ENCODE results near the gene MICA.
A peak's percentile ranks its signal among the peaks of the same experiment; 100 is the strongest.
"Not testable (repeated sequence)": the region's sequence is repeated elsewhere in the genome, so short reads cannot be mapped to it uniquely, and the experiment has no call there.

MICA gene

DNA sequence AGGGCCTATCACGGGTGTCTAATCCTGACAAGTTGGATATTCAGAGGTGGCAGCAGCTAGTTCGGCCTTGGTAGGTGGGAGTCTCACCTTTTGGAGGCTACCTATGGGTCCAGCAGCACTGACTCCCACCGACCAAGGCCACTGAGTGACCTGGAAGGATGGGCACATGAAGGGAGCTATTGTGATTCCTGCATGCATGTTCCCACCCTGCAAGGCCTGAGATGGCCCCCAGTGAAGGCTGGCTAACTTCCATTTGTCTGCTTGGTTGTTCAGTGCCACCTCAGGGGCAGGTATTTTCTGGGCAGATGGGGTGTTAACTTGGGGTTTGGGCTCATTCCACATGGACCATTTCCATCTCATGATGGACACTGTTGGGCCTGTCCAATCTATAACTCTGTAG, 18.4 kb upstream of the MICA start:
- no peak for DNase-seq

DNA sequence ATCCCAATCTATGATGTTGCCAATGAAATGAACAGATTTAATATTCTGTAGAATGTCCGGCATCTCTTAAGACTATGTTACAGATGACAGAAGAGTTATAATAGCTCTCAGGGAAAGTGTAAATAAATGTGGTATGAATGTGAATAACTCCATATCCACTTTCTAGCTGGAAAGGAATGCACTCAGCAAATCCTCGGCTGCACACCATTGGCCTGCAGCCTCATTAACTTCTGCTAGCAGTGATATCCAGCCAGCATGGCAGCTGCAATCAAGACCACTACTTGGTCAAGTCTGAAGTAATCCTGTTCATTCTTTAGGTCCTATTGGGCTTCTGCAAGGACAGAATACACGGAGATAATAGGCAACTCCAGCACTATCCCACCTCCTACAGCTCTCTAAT, 17.3 kb upstream of the MICA start:
- DNase-seq: no peak

DNA sequence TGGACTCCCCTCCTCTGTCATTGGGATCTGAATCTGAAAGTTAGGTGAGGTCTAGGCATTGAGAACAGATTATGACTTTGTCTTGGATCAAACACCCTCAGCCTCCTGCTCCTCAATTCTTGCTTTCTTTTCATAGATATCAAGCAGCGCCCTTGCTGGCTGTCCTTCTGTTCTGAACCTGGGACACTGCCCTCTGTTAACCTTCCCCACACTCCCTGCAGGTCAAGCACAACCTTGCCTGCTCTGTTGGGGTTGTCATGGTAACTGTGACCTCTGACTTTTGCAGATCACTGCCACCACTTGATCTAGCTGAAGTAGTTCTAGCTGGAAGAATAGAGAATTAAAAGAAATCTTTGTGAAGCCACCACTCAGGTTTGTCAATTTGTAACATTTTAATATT, 16.4 kb upstream of the MICA start:
- no peak for DNase-seq

DNA sequence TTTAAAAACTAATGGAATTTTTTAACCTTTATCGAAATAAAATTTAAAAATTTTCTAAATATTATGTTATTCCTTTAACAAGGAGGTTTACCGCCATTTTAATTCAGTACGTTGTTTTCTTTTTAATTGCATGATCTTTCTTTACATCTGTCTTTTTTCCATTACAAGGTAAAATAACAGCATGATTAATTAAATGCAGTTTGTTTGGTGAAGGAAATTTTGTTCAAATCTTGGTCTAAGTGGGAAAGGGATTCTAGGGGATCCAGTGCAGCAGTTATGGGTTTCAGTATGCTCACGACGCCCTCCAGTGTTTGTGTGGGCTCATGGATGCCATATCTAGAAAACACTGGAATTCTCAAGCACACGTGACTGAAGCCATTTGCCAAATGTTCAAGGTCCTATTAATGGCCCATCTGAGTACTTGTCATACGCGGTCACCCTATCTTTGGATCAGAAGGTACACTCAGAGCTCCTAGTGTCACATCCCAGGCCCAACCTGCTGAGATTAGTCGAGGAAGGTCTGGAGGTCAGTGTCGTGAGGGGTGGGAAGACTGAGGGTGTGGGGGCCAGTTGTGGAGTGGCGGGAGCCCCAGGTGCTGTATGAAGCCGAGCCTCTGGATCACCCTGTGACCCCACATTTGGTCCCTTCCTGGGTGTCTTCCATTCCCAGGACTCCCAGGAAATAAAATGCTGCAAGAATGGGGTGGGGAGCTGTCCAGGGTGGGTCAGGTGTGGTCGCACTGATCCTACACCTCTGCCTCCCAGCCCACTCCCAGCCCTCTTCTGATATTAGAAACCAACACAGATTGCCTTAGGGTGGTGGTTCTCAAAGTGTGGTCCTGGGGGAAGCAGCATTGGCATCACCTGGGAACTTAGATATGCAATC, 14.2 kb upstream of the MICA start:
- DNase-seq: not testable (repeated sequence)

DNA sequence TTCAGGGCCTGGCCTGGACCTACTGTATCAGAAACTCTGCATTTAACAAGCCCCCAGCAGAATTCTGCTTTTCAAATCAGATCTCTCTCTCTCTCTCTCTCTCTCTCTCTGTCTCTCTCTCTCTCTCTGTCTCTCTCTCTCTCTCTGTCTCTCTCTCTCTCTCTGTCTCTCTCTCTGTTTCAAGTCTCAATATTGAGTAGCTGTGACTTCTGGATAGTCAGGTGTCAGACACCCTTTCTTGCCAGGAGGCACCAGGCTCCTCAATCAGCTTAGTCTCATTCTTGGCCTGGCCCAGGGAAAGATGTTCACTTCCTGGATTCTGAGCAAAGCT, 13.6 kb upstream of the MICA start:
- not testable (repeated sequence) for DNase-seq

DNA sequence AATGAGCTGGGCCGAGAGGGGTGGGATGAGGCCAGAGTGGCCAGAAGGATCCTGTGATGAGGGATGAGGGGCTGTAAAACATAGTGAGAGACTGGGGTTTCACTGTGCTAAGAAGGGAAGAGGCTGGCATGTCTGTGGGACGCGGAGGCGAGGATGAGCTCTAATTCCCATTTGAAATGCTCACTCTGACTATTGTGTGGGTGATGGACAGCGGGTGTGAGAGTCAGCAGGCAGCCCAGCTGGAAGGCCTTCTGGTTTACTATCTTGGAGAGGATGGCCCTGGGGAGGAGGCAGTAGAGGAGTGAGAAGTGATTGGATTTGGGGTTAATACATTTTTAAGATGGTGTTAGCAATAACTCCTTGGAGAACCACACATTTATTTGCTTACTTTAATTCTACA, 9.5 kb upstream of the MICA start:
- no peak for DNase-seq

DNA sequence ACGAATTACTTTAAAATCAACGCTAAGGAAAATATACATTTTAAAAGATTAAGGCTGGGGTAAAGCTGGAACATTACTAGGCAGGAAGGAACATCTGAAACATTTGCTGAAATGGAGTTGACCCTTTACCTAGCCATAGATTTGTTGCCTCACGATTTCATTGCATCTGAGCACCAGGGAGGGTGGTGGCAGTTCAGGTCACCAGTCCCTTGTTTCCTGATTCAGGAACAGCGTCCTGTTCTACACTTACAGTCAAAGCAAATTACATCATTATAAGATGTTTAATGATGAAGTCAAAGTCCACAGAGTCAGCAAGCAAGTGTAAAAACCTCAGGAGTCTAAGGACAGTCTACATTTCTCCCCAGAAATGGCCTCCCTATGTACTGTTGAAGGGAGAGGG, 9.0 kb upstream of the MICA start:
- DNase-seq: no peak

DNA sequence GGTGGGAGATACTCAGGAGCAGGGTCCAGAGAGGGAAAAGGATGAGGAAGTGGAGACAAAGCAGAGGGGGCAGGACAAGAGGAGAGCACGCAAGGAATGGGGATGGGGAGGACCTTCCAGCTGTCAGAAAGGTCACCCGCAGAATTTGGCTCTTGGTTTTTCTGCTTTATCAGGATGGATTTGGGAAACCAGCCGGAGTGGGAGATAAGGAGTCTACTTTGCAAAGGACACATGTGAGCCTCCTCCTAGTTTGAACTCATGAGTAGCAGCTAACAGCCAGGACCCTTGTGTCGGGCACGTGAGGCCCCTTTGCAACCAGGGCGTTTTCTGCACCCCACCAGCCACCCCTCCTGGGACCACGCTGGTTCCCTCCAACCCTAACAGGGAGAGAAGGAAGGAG, 7.6 kb upstream of the MICA start:
- no peak for DNase-seq

DNA sequence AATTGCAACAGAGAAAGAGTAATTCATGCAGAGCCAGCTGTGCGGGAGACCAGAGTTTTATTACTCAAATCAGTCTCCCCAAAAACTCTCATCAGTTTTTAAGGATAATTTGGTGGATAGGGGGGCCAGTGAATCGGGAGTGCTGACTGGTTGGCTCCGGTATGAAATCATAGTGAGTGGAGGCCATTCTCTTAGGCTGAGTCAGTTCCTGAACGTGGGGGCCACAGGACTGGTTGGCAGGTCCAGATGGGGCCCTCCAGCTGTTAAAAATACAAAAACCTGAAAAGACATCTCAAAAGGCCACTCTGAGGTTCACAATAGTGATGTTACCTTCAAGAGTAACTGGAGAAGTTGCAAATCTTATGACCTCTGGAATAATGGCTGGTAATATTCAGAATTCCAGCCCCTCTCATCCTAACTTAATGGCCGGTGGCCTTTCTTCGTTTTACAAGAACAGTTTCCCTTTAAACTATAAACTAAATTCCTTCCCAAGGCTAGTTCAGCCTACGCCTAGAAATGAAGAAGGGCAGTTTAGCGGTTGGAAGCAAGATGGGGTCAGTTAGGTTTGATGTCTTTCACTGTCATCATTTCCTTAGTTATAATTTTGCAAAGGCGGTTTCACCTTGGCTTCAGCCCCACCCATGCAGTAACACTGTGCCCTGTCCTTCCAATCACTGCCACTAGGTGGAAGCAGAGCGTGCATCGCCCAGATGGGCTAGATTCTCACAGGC, 6.8 kb upstream of the MICA start:
- peak; percentile 89 for DNase-seq

DNA sequence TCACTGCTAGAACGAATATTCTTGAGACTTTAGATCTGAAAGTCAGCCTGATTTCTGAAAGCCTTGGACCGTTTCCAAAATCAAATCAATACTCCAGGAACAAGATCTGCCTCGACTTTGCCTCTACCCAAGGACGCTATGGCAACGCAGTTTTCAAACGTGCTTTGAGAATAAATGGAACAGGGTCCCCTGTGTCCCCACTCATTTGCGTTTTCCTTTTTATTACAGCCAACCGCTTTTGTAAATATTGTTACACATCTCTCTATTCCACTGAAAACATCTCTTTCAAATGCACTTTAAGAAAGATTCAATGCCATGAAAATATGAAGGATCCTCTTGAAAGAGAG, 6.3 kb upstream of the MICA start:
- not testable (repeated sequence) for DNase-seq

DNA sequence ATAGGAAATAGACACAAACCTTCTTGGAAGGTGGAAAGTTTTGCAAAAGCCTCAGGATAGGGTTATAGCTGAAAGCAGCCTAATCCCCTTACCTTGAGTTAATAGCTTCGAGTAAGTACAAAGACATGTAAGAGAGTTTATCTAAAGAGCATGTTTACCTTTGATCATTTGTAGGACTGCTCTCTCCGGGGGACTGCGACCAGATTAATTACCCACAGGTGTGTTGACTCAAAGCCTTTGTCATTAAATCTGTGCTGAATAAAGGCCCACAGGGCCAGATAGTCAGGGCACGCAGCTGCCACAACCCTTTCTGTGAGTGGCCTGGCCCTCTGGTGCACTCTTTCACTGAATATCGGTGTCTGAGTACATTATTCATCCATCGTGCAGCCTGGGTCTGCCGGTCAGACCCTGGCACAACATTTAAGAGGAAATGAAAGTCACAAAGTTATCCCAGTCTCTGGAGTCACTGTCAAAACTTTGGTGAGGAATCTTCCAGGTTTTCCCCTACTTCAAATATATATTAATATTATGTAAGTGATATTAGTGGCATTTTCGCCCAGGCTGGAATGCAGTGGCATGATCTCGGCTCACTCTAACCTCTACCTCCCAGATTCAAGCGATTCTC, 5.4 kb upstream of the MICA start:
- no peak for DNase-seq

DNA sequence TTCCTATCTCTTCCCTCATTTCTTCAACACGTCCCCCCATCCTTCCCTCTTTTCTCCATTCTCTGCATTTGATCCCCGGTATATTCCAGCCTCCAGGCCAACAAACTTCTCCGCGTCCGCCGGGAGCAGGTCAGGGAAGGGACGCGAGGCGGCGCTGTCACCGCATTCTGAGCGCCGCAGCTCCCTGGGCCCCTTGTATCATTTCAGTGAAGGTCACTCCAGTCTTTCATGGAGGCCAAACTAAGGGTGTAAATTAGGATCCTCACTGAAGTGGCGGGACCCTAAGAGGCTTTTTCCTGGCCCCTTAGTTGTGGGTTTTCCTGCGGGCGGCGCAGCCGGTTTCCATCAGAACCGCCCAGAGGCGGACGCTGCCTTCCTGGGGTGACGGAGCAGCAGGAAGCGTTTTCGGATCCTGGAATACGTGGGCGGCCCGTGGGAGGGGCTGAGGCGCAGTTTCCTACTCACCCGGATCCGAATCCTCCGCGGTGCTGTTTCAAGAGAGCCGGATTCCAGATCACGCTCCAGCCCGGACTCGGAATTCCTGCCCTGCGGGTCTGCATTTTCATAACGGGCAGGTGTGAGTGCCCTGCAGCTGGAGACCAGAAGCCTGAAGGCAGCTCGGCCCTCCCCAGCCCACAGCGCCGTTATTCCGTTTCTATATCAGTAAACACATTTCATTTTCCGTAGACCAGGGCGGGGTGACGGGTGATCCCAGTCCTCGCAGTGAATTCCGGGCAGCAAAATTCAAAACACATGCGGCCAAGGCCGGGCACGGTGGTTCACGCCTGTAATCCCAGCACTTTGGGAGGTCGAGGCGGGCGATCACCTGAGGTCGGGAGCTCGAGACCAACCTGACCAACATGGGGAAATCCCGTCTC, 3.6 kb upstream of the MICA start:
- DNase-seq: peak; percentile 70

DNA sequence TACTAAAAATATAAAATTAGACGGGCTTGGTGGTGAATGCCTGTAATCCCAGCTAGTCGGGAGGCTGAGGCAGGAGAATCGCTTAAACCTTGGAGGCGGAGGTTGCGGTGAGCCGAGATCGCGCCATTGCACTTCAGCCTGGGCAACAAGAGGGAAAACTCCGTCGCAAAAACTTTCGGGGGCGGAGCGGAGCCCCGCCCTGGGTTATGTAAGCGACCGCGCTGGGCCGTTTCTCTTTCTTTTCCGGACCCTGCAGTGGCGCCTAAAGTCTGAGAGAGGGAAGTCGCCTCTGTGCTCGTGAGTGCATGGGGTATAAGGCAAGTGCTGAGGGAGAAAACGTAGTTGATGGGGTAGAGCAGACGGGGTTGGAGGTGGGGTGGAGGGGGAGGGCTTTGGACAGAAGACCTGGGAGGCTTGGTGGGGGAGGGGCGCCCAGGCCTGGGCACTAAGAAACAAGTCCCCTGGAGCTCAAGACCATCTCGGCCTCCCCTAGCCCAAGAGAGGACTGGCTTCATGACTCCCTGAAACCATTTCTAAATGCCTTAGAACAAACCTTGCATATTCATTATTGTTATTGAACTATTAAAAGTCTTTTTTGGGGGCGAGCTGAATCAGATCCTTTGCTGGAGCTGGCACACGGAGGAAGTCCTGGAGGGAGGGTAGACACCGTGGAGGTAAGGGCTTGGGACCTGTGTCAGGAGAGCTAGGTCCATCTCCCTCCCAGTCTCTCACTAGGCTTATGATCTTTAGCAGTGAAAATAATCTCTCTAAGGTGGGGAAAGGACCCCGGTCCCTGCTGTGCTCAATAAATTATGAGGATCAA, 2.7 kb upstream of the MICA start:
- DNase-seq: peak; percentile 82

DNA sequence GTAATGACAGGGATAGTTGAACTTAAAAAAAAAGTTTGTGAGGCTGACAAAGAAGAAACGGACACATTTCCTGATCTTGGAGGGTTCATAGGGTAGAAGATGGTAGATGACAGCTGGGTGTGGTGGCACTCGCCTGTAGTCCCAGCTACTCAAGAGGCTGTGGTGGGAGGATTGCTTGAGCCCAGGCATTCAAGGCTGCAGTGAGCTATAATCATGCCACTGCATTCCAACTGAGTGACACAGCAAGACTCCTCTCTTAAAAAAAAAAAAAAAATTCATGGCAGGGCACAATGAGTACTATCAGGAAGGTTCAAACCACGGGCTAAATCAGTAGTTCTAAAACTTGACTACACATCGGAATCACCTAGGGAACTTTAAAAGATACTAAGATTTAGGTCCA, 2.0 kb upstream of the MICA start:
- DNase-seq: peak; percentile 13

DNA sequence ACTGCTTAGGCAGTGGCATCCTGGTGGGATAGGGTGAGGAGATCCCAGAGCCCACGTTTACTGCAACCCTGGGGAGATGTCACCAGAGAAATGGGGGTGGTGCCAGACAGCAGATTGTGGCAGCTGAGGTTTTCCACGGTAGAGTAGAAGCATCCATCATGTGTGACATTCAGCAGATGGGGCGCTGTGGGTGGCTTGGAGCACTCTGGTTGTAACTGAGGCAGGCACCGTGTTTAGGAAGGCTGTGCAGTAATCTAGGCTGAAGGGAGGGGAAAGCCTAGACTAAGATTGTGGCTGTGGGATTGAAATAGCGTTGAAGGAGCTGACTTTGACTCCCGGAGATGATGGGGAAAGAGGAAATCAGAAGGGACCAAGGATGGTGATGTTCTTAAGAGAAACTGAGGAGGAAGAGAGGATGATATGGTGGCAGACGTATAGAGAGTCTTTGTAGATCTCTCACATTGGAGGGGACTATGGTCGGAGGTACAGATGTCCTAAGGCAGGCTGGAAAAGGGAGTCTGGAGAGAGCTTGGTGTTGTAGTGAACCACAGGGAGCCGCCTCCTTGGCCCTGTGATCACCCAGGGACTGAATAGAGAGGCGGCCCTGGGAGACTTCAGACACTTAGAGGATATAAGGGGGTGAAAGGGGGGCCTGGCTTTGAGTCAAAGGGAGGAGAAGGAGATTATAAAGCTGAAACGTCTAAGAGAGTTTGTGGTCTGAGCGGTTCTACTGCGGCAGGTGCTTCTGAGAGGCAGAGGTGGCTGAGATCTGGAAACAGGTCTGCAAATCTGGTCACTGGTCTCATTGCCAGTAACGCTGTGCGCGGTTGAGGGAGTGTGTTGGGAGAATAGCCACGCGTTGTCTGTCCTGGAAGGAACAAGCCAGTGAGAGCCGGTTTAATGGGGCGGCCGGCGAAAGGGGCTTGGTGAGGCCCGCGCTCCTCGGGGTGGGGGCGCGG, 792 bp upstream of the MICA start:
- DNase-seq: peak; percentile 49

DNA sequence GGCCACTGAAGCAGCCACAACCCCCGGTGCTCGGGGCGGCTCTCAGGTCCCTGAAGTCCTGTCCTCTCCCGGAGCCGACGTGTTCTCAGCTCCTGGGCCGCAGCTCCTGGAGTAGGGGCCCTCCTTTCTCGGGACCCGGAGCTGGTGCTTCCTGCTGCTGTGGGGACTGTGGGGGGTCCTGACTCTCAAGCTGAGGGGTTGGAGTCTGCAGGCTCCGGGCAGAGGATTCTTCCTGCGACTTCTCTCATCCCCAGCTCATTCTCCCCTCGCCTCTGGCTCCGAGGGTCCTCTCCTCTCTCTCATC, 618 bp downstream of the MICA start:
- not testable (repeated sequence) for DNase-seq

DNA sequence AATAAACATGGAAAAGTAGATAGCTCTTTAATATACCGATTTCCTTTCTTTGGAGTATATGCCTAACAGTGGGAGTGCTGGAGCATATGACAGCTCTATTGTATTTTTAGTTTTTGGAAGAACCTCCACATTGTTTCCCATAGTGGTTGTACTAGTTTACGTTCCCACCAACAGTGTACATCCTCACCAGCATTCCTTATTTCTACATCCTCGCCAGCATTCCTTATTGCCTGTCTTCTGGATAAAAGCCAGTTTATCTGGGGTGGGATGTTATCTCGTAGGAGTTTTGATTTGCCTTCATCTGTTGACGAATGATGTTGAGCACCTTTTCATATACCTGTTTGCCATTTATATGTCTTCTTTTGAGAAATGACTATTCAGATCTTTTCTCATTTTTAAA, 2.6 kb downstream of the MICA start:
- no peak for DNase-seq

DNA sequence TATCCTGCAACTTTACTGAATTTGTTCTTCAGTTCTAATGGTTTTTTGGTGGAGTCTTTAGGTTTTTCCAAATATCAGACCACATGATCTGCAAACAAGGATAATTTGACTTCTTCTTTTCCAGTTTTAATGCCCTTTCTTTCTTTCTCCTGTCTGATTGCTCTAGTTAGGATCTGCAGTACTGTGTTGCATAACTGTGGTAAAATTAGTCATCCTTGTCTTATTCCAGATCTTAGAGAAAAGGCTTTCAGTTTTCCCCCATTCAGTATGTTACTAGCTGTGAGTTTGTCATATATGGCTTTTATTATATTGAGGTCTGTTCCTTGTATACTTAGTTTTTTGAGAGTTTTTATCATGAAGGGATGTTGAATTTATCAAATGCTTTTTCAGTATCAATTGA, 4.3 kb downstream of the MICA start:
- no peak for DNase-seq

DNA sequence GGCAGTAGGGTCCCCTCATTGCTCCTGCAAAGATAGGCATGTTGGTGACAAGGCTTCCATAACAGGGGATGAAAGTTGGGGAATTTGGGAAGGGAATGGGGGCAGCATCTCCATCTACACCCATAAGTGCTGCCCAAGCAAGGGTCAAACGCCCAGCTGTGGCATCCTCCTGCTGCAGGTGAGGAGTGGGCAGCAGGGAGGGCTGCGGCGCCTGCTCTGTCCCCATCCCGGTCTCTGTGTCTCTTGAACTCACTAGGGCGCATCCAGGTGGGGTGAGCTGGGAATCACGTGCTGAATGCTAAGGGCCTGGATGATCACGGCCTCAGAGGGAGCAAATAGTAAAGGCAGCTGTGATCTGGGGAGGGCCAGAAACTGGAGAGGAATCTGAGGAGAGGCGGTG, 9.1 kb downstream of the MICA start:
- DNase-seq: no peak

DNA sequence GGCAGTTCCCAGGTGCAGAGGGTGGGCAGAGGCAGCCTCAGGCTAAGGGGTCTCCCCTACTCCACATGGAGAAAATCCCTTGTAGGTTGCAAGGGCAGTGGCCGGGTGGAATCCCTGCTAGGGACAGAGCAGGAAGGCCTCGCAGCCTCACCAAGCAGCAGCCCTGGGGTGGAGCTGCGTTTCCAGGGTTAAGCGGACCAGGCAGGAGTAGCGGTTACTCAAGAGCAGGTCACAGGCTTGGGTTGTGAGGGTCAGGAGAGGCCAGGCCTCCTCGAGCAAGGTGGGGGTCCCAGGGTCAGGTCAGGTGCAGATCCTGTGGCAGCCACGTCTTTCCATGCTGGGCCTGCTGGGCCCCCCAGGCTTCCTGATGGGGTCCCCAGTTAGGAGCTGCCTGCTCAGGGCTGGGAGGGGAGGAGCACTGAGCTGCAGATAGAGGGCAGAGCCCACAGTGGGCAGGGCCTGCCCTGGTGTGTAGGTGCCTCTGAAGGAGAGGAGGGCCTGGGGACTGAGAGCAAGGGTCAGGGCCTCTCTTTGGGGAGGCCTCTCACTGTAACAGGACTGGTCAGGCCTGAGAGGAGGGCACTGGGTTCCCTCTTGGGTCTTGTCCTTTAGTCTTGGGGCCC, 10.9 kb downstream of the MICA start:
- DNase-seq: not testable (repeated sequence)

Data from CD4-positive, alpha-beta T cell treated with Interleukin-17A for 4 hours (primary cell).